Mammary microvascular endothelial cell (primary cell): Measurements from ENCODE around the gene STRIT1. TPM values are rescaled to one million over a fixed set of nuclear protein-coding genes. Genes with fewer than 3 reads are reported as not detected.

Experiments used
- total RNA-seq: library from RNA; depleted of rRNA; stranded (reverse); fragments of >200 nt; gene quantifications from 2 replicates; pipeline ENCODE4 v1.2.3, GENCODE V29; 2015

The STRIT1 gene
- total RNA-seq, result not detected in 2 replicates

DNA sequence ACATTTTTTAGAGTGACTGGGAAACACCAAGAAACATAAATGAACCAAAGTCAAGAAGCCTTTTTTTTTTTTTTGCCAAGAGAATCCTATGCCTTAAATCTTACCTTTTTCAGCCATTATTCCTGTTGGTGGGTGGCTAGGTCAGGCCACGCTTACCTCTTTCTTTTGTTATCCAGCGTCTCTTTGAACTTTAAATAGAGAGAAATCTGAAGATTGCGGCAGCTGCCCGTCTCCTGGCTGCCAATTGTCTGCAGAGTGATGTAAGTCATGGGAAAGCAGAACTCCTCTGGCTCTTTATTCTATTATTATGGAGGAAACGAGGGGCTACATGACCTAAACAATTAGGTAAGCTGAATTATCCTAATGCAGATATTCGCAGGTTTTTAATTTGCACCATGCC, at the start of gene STRIT1:
Gene STRIT1, minus strand, starts transcription at position 168 of the 400 bp plus-strand sequence.

Other genes with a start within 250 kb of the STRIT1 start
- 3.8 and 5.6 TPM in 2 replicates for gene MME, start 213.4 kb downstream of the STRIT1 start, total RNA-seq